ENCODE data around the gene CDH4.

The CDH4 gene

DNA sequence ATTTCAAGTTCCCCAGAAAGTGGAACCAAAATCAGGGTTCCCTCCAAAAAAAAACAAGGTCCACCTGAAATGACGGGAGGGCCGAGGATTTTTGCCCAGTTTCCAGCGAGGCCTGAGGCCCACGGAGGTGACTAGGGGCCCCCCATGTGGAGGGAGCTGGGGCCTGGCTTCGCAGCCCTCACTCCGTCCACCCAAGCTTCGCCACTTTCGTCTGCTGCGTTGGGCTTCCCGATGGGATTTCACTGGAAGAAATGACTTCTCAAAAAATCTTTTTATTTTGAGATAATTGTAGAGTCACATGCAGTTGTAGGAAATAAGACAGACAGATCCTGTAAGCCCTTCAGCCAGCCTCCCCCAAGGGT, 605.3 kb downstream of the CDH4 start:
- no peak for DNase-seq

- no peak for DNase-seq
Measured at GRCh38 chr20:61857884-61858283, 605.8 kb downstream of the CDH4 start.

DNA sequence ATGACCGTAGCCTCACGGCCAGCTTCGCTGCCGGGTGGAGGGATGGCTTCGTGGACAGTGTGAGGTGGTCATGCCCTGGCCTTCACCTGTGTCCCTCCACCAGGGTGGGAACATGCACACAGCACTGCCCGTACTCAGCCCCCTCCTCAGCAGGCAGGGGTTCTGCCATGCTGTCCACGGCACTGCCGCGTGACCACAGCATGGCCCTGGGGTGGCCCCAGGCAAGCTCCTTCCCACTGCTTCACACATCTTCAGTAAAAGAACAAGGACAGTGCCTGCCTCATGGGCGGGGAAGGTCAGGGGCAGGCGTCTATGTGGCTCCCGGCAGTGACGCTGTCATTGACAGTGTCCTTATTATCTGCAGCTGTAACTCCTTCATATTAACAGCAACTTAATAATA, 607.7 kb downstream of the CDH4 start:
- DNase-seq: no peak

GRCh38 chr20:61860260-61860987, 608.4 kb downstream of the CDH4 start:
- no peak for DNase-seq

DNA sequence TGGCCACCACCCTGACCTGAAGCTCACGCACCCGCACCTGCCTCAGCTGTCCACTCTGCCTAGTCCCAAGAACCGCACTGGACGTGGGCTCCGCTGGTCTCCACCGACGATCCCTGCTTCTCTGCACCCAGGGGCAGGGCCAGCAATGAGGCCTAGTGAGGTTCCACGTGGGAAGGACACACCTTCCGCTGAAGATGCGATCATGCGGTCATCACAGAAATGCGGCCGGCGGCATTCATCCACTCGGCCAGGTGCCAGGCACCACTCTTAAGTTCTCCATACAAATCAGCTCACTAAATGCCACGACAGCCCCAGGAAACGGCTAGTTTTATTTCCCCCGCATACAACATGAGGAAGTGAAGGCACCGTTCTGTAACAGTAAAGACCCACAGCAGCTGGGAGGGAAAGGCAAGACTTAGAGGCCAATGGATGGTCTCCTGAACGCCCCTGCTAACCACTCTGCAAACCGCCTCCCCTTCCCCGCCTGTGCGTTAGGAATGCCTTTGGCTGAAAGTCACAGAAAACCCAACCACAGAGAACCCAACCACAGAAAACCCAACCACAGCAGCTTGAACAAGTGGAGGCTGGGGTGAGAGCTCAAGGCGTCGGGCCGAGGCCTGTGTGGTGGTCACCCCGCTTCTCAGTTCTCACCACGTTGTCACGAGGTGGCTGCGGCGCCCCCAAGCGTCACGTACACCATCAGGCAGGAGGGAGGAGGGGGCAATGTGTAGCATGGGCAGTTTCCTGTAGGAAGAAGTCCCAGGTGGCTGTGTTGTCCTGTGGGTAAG, 609.2 kb downstream of the CDH4 start:
- no peak for DNase-seq

- no peak for DNase-seq
Measured at GRCh38 chr20:61861858-61862257, 609.8 kb downstream of the CDH4 start.

GRCh38 chr20:61862881-61863280, 610.8 kb downstream of the CDH4 start:
- no peak for DNase-seq

- no peak for DNase-seq
Measured at GRCh38 chr20:61864481-61864880, 612.4 kb downstream of the CDH4 start.

DNA sequence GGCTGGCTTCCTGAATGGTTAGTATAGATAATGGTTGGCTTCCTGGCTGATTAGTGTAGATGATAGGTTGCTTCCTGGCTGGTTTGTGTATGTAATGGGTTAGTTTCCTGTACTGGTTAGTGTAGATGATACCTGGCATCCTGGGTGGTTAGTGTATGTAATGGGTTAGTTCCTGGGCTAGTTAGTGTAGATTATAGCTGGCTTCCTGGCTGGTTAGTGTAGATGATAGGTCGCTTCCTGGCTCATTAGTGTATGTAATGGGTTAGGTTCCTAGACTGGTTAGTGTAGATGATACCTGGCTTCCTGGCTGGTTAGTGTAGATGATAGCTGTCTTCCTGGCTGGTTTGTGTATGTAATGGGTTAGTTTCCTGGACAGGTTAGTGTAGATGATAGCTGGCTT, 613.3 kb downstream of the CDH4 start:
- DNase-seq: no peak

DNA sequence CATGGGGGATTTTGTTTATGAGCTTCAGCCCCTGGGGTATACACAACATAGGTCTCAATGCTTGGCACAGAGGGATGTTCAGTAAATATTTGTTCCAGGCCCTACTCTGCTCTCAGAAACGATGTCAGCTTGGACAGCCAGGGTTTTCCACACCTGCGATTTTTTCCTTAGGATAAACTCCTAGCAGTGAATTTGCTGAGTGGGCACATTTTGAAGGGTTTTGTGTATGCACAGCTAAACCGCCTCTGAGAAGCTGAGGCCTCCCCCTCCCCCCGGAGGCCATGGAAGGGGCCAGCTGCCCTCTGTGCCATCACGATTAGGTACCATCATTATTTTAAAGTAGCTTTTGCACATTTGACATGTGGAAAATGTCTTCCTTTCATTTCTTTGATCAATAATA, 614.1 kb downstream of the CDH4 start:
- no peak for DNase-seq

- no peak for DNase-seq
Measured at GRCh38 chr20:61868006-61868405, 615.9 kb downstream of the CDH4 start.

- DNase-seq: no peak
Measured at GRCh38 chr20:61868466-61869090, 616.5 kb downstream of the CDH4 start.

DNA sequence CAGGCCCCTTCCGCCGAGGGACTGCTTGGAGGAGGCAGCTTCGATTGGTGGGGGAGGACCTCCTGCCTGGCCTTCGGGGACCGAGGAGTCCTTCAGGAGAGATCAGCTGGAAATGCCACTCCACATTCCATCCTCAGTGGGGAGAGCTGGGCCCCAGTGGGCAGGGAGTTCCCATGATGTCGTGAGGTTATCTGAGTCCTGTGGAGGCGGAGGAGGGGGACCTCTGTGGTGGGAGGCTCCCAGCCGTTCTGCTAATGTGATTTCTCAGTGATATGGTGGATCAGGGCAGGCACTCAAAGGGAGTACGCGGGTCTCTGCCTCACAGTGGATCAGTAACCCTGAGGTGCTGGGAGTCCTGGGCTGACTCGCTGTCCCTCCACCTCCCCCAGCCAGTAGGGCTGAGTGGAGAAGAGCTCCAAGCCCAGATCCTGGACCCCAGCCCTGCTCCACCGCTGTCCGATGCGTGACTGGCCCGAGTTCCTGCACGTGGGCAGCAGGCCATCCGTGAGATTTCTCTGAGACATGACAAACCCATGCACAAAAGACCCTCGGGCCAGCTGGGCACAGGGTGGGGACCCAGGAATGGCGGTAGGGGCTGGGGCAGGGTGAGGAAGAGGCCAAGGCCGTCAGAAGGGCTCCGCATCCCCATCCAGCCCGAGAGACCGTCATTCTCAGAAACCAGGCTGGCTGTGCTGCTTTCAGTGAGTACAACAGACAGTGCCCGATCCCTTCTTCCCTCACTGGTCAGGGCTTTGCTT, 617.9 kb downstream of the CDH4 start:
- DNase-seq: no peak

DNA sequence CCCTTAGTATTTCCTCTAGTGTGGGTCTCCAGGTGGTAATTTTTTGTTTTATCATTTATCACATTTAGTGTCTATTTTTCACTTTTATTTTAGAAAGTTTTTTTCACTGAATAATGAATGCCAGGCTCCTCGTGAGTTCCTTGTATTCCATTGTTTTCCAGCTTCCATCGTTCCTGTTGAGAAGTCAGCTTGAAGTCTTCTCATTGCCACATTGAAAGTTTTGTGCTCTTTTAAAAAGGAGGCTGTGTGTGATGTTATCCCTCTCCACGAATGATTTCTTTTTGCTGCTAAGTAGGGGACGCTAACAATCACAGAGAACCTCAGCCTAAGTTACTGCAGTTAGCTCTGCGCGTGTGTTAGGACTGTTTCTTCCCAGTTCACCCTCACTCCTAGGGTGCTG, 619.1 kb downstream of the CDH4 start:
- no peak for DNase-seq

- DNase-seq: no peak
Measured at GRCh38 chr20:61871913-61872312, 619.9 kb downstream of the CDH4 start.

DNA sequence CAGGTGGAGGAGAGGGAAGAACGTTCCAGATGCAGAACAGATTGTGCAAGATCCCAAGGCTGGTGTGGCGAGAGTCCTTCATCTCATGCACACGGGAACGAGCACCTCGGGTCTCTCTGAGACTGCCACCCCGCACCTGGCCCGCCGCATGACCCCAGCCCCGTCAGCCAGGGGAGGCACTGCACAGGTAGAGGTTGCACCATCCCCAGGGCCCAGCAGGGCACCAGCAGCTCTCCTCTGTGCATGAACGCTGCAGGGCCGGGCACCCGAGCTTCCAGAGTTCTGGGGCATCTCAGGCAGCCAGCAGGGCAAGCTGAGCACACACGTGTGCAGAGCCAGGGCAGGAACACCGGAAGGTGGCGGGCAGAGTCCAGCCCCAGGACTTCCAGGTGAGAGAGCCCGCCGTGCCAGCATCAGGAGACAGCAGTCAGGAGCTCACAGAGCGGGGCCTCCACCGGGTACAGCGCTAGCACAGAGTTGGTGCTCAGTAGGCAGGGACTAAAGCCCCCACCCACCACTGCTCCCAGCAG, 620.4 kb downstream of the CDH4 start:
- no peak for DNase-seq

DNA sequence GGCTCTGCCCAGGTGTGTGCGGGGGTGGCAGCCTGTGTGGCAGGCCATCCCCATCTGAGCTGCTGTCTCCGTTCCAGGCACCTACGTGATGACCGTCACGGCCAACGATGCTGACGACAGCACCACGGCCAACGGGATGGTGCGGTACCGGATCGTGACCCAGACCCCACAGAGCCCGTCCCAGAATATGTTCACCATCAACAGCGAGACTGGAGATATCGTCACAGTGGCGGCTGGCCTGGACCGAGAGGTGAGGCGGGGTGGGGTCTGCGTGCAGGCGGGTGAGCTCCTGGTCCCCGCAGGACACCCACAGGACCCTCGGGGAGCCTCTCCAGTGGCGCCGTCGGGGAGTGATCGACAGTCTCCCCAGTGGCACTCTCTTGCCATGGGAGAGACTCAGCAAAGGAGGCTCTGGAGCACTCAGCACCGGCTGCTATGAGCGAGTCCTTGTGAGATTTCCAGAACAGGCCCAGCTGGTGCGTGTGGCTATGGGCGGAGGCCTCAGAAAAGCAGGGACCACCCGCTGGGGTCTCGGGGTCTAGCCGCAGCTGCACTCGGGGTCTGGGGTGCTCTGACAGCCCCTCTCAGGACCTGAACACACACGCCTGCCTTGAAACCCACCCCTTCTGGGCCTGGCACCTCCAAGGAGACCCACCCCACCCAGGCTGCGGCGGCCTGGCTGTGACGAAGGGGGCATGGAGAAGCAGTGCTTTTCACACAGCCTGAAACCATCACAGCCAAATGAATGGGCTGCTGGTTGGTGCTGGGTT, 621.8 kb downstream of the CDH4 start:
- DNase-seq: no peak

DNA sequence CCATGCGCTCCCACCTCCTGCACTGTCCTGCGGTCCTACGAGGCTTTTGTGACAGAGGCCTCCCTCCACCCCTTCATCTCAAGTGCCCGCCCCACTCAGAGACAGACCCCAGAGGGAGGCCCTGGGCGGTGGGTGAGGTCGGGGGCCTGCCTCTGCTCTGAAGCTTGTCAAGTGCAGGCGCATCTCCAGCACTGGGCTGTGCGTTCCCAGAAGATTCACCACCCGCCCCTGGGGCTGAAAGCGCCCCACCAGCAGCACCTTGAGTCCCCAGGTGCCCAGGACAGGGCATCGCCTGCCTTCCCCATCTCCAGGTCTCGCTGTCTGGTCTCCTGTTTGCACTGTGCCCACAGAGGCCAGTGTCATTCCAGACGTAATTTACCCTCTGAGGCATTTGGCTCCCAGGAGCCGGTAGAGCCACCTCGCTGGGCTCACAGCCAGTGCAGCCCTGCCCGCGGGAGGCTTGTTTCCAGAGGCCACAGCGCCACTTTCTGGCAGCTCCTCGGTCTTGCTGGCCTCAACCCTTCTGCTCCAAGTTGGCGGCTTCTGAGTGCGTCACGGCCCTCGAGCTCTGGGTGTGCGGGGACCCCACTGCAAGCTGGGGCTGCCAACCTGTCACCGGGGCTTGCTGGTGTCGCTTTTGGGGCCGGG, 622.5 kb downstream of the CDH4 start:
- no peak for DNase-seq

GRCh38 chr20:61875221-61875885, 623.3 kb downstream of the CDH4 start:
- no peak for DNase-seq

DNA sequence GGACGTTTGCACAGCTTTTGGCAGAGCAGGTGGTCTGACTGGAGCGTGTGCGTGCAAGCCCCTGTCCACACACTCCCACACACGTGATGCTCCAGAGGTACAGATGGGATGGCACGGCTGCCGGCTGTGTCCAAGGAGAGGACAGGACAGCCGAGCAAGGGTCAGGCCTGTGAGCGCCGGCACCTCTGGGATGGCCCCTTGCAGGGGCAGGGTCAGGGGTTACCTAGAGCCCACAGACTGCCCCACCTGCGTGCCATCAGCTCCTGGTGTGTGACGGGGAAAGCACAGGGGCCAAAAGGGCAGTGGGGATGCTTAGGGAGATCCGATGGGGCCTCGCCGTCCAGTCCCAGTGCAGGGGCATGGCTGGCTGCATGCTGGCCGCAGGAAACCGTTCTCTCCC, 623.9 kb downstream of the CDH4 start:
- no peak for DNase-seq
